ENCODE results near the gene NDFIP1. TPM values are rescaled to one million over a fixed set of nuclear protein-coding genes. Genes with fewer than 3 reads are reported as not detected.

Gene NDFIP1
- total RNA-seq, 2 experiments from 2014 or later, result 18.7 to 33.1 TPM

DNA sequence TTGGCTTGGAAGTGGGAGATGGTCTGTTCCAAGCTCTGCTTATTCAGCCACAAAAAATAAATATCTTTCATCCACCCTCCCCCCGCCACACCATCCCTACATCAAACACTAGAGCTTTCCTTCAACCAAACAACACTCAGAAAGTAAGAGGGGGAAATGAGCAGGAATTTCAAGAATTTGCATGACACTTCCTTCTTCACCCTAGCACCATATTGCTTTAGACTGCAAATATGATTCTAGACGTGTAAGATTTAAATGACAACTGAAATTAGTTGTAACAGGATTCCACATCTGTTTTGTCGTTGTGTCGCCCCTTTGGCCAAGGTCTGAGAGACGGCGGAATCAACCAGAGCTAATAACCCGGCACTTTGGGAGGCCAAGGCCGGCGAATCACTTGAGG is 88.5 kb downstream of the NDFIP1 start:
- no peak for TF ChIP-seq CTCF (conservative IDR thresholded peaks at IDR 0.05; ENCODE audit: low read length)
- TF ChIP-seq EZH2phosphoT487 (IDR thresholded peaks at IDR 0.05; ENCODE audit: borderline replicate concordance, low read depth, low read length), result no peak
- no peak for DNase-seq (ENCODE audit: low spot score)
- H3K4me3 ChIP-seq (ENCODE audit: low read depth, low read length, poor library complexity, severe bottlenecking), result no peak overlapping the region
- H4K20me1 ChIP-seq (ENCODE audit: insufficient read depth, low read length), result no peaks in the 10 kb centered on the region
- H3K9me3 ChIP-seq (ENCODE audit: low read length), result no peaks in the 10 kb centered on the region
- H3K36me3 ChIP-seq (ENCODE audit: insufficient read depth, low read length), result no peaks in the 10 kb centered on the region
- H3K4me2 ChIP-seq (ENCODE audit: low read length), result no peak overlapping the region
- intact Hi-C loops (cut with micrococcal nuclease; ENCODE audit: unreplicated experiment), result no loop called here
- no TSS peak for BruUV-seq (replicated peaks)
- ChIA-PET CTCF (ENCODE audit: unreplicated experiment) (no interaction called here), POLR2A (interaction anchor here (0.6 kb wide), 1 partner anchor 72 kb away, joined by 6 read pairs; no protein-coding TSS in a partner anchor)
- no peaks in the 10 kb centered on the region for H3K4me1 ChIP-seq (ENCODE audit: insufficient read depth, low read length, poor library complexity, severe bottlenecking)
- no peak overlapping the region for H2AFZ ChIP-seq (ENCODE audit: low read length)
- no peak overlapping the region for H3K27ac ChIP-seq (ENCODE audit: low read depth, low read length, poor library complexity, severe bottlenecking)
- H3K79me2 ChIP-seq (ENCODE audit: insufficient read depth, low read depth, low read length), result no peaks in the 10 kb centered on the region
- no peaks in the 10 kb centered on the region for H3K9me2 ChIP-seq (ENCODE audit: insufficient read depth, low read length)

GRCh38 chr5:142197781-142198180 is 89.2 kb downstream of the NDFIP1 start:
- Histone ChIP-seq H3K27ac (ENCODE audit: low read depth, low read length, poor library complexity, severe bottlenecking) (no peak overlapping the region), H3K36me3 (ENCODE audit: insufficient read depth, low read length) (no peaks in the 10 kb centered on the region), H3K4me3 (ENCODE audit: low read depth, low read length, poor library complexity, severe bottlenecking) (no peak overlapping the region), H3K9me3 (ENCODE audit: low read length) (no peaks in the 10 kb centered on the region), H3K4me2 (ENCODE audit: low read length) (no peak overlapping the region), H2AFZ (ENCODE audit: low read length) (no peak overlapping the region), H3K79me2 (ENCODE audit: insufficient read depth, low read depth, low read length) (no peaks in the 10 kb centered on the region), H3K4me1 (ENCODE audit: insufficient read depth, low read length, poor library complexity, severe bottlenecking) (no peaks in the 10 kb centered on the region), H4K20me1 (ENCODE audit: insufficient read depth, low read length) (no peaks in the 10 kb centered on the region), H3K9me2 (ENCODE audit: insufficient read depth, low read length) (no peaks in the 10 kb centered on the region)
- POLR2A ChIA-PET, result interaction anchor here (0.6 kb wide), 1 partner anchor 71 kb away, joined by 6 read pairs; no protein-coding TSS in a partner anchor
- DNase-seq (ENCODE audit: low spot score), result no peak
- no TSS peak for BruUV-seq (replicated peaks)
- CTCF ChIA-PET (ENCODE audit: unreplicated experiment), result no interaction called here
- TF ChIP-seq CTCF (conservative IDR thresholded peaks at IDR 0.05; ENCODE audit: low read length) (no peak), EZH2phosphoT487 (IDR thresholded peaks at IDR 0.05; ENCODE audit: borderline replicate concordance, low read depth, low read length) (no peak)
- intact Hi-C loops (cut with micrococcal nuclease; ENCODE audit: unreplicated experiment), result no loop called here

- CTCF ChIA-PET (ENCODE audit: unreplicated experiment), result no interaction called here
- Histone ChIP-seq H3K4me2 (ENCODE audit: low read length) (no peak overlapping the region), H3K4me3 (ENCODE audit: low read depth, low read length, poor library complexity, severe bottlenecking) (no peak overlapping the region), H3K9me2 (ENCODE audit: insufficient read depth, low read length) (no peaks in the 10 kb centered on the region), H3K36me3 (ENCODE audit: insufficient read depth, low read length) (no peaks in the 10 kb centered on the region), H3K4me1 (ENCODE audit: insufficient read depth, low read length, poor library complexity, severe bottlenecking) (no peaks in the 10 kb centered on the region), H3K27ac (ENCODE audit: low read depth, low read length, poor library complexity, severe bottlenecking) (no peak overlapping the region), H2AFZ (ENCODE audit: low read length) (no peak overlapping the region), H3K9me3 (ENCODE audit: low read length) (no peaks in the 10 kb centered on the region), H4K20me1 (ENCODE audit: insufficient read depth, low read length) (no peaks in the 10 kb centered on the region), H3K79me2 (ENCODE audit: insufficient read depth, low read depth, low read length) (no peaks in the 10 kb centered on the region)
- DNase-seq (ENCODE audit: low spot score), result no peak
- TF ChIP-seq EZH2phosphoT487 (IDR thresholded peaks at IDR 0.05; ENCODE audit: borderline replicate concordance, low read depth, low read length) (no peak), CTCF (conservative IDR thresholded peaks at IDR 0.05; ENCODE audit: low read length) (no peak)
- no TSS peak for BruUV-seq (replicated peaks)
- POLR2A ChIA-PET, result no interaction called here
- intact Hi-C loops (cut with micrococcal nuclease; ENCODE audit: unreplicated experiment), result no loop called here
Measured at GRCh38 chr5:142199388-142199787, 90.8 kb downstream of the NDFIP1 start.
